Stomach smooth muscle (tissue), 2 donors: ENCODE results near the gene STX12.
"Not testable (repeated sequence)": the region's sequence is repeated elsewhere in the genome, so short reads cannot be mapped to it uniquely, and the experiment has no call there.

ENCODE experiments used
- H3K27ac ChIP-seq: one replicate; pipeline ENCODE4 v1.7.0; 2013; ENCODE audit warnings: mild to moderate bottlenecking, low read length, inconsistent platforms
- H3K27me3 ChIP-seq, 2 donors: one replicate each; pipeline ENCODE4 v1.7.0; 2013; ENCODE audit warnings: low read length in 2 of 2; ENCODE audit not compliant: insufficient read depth in 2 of 2, control insufficient read depth in 1 of 2
- H3K36me3 ChIP-seq, 2 donors: one replicate each; pipeline ENCODE4 v1.7.0; 2013; ENCODE audit warnings: low read length in 2 of 2; ENCODE audit not compliant: control insufficient read depth in 2 of 2, insufficient read depth in 2 of 2
- H3K4me1 ChIP-seq: one replicate; pipeline ENCODE4 v1.7.0; 2013; ENCODE audit warnings: low read length; ENCODE audit not compliant: control insufficient read depth, insufficient read depth
- H3K4me3 ChIP-seq, 2 donors: one replicate each; pipeline ENCODE4 v1.7.0; 2013; ENCODE audit warnings: low read length in 2 of 2
- H3K9ac ChIP-seq, 2 donors: one replicate each; pipeline ENCODE4 v1.7.0; 2013; ENCODE audit warnings: low read length in 2 of 2, mild to moderate bottlenecking in 1 of 2
- H3K9me3 ChIP-seq, 2 donors: one replicate each; pipeline ENCODE4 v1.7.0; 2013; ENCODE audit warnings: low read length in 2 of 2; ENCODE audit not compliant: control insufficient read depth in 2 of 2
- donor health status: healthy.
- donor health status: Pancreatic carcinoma.

The STX12 gene

GRCh38 chr1:27776276-27776675, 3.3 kb downstream of the STX12 start:
- H3K9me3 ChIP-seq, H3K27ac ChIP-seq, H3K4me3 ChIP-seq, H3K4me1 ChIP-seq, H3K9ac ChIP-seq, H3K36me3 ChIP-seq, H3K27me3 ChIP-seq: not testable (repeated sequence)

- Histone ChIP-seq H3K9me3 (no peaks in the 10 kb centered on the region), H3K27me3 (no peaks in the 10 kb centered on the region), H3K27ac (no peak overlapping the region), H3K4me1 (peaks cover 4% of the 10 kb centered on the region), H3K4me3 (no peak overlapping the region), H3K36me3 (no peaks in the 10 kb centered on the region), H3K9ac (no peak overlapping the region)
These were observed 5.0 kb downstream of the STX12 start for GRCh38 chr1:27778056-27778455.

- Histone ChIP-seq H3K9me3 (no peaks in the 10 kb centered on the region), H3K4me3 (no peak overlapping the region), H3K27ac (no peak overlapping the region), H3K4me1 (no peaks in the 10 kb centered on the region), H3K9ac (no peak overlapping the region), H3K27me3 (no peaks in the 10 kb centered on the region), H3K36me3 (no peaks in the 10 kb centered on the region)
These were observed 6.1 kb downstream of the STX12 start for GRCh38 chr1:27779122-27779521.

DNA sequence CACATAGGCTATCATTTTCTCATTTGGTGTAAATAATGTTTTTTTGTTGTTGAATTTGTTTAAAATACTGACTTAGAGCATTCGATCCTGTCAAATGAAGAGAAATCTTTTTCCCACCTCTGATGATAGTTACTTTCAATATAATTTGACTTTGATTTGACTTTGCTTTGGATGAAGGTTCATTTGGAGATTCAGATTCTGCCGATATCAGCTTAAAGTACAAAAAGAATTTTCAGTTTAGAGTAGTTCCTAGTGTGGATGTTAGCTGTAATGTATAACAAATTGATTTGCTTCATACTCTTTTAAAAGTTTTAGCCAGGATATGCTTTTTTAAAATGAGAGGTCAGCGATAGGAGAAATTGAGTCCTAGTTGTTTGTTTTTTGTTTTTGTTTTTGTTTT, 9.9 kb downstream of the STX12 start:
- Histone ChIP-seq H3K4me3 (no peak overlapping the region), H3K27ac (no peak overlapping the region), H3K4me1 (no peaks in the 10 kb centered on the region), H3K36me3 (no peaks in the 10 kb centered on the region), H3K27me3 (no peaks in the 10 kb centered on the region), H3K9ac (no peak overlapping the region), H3K9me3 (no peaks in the 10 kb centered on the region)

GRCh38 chr1:27784700-27785099, 11.7 kb downstream of the STX12 start:
- Histone ChIP-seq H3K4me3 (no peak overlapping the region), H3K9ac (no peak overlapping the region), H3K27me3 (no peaks in the 10 kb centered on the region), H3K36me3 (peaks cover 3% of the 10 kb centered on the region in 2 donors), H3K4me1 (no peaks in the 10 kb centered on the region), H3K9me3 (no peaks in the 10 kb centered on the region), H3K27ac (no peak overlapping the region)

- Histone ChIP-seq H3K4me3 (no peak overlapping the region), H3K9me3 (no peaks in the 10 kb centered on the region), H3K36me3 (peaks cover 3 to 11% of the 10 kb centered on the region in 2 donors), H3K9ac (no peak overlapping the region), H3K27me3 (no peaks in the 10 kb centered on the region), H3K4me1 (no peaks in the 10 kb centered on the region), H3K27ac (no peak overlapping the region)
These were observed 12.9 kb downstream of the STX12 start for GRCh38 chr1:27785781-27786455.

- no peaks in the 10 kb centered on the region for H3K9me3 ChIP-seq
- no peak overlapping the region for H3K27ac ChIP-seq
- peaks cover 6 to 16% of the 10 kb centered on the region in 2 donors for H3K36me3 ChIP-seq
- H3K4me3 ChIP-seq: no peak overlapping the region
- H3K9ac ChIP-seq: no peak overlapping the region
- no peaks in the 10 kb centered on the region for H3K27me3 ChIP-seq
- no peaks in the 10 kb centered on the region for H3K4me1 ChIP-seq
These were observed 14.9 kb downstream of the STX12 start for GRCh38 chr1:27787895-27788294.

GRCh38 chr1:27789540-27790041, 16.6 kb downstream of the STX12 start:
- no peaks in the 10 kb centered on the region for H3K27me3 ChIP-seq
- no peak overlapping the region for H3K9ac ChIP-seq
- no peaks in the 10 kb centered on the region for H3K9me3 ChIP-seq
- H3K27ac ChIP-seq: no peak overlapping the region
- no peak overlapping the region for H3K4me3 ChIP-seq
- peaks cover 20 to 26% of the 10 kb centered on the region in 2 donors for H3K36me3 ChIP-seq
- H3K4me1 ChIP-seq: no peaks in the 10 kb centered on the region

DNA sequence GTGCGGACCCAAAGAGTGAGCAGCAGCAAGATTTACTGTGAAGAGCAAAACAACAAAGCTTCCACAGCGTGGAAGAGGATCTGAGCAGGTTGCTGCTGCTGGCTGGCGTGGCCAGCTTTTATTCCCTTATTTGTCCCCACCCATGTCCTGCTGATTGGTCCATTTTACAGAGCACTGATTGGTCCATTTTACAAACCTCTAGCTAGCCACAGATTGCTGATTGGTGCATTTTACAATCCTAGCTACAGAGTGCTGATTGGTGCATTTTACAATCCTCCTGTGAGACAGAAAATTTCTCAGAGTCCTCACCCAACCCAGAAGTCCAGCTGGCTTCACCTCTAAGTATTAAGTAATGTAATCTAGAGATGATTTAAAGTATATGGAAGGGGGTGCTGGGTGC, 17.3 kb downstream of the STX12 start:
- H3K36me3 ChIP-seq: peaks cover 23 to 26% of the 10 kb centered on the region in 2 donors
- H3K4me1 ChIP-seq, H3K4me3 ChIP-seq, H3K27ac ChIP-seq, H3K9ac ChIP-seq, H3K27me3 ChIP-seq, H3K9me3 ChIP-seq: not testable (repeated sequence)

DNA sequence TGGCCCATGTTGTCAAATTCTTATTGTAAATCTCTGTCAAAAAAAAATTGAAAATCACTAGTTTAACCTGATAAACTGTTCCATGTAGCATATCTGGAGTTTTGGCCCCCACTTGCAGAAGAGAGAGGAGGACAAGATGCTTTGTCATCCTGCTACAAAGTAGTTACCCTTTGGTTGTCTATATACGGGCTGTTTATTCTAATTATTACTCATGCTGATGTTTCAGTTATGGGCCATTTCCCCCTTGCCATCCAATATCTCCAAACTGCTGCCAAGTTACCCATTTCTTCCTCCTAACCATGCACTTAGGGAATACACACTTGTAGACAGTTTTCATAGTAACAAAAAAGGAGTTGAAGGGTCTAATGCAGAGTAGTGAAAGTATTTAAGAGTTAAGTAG, 22.6 kb downstream of the STX12 start:
- H3K9me3 ChIP-seq: no peaks in the 10 kb centered on the region
- peaks cover 32 to 36% of the 10 kb centered on the region in 2 donors for H3K36me3 ChIP-seq
- no peaks in the 10 kb centered on the region for H3K27me3 ChIP-seq
- no peak overlapping the region for H3K9ac ChIP-seq
- H3K4me3 ChIP-seq: no peak overlapping the region
- H3K27ac ChIP-seq: no peak overlapping the region
- no peaks in the 10 kb centered on the region for H3K4me1 ChIP-seq

DNA sequence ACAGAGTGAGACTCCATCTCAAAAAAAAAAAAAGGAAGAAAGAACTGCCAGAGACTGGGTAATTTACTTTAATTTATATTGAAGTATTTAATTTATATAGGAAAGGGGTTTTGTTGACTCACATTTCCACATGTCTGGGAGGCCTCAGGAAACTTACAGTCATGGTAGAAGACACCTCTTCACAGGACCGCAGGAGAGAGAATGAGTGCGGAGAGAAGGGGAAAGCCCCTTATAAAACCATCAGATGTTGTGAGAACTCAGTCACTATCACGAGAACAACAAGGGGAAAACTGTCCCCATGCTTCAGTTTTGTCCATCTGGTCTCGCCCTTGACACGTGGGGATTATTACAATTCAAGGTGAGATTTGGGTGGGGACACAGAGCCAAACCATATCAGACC, 31.8 kb downstream of the STX12 start:
- H3K4me3 ChIP-seq: no peak overlapping the region
- H3K9me3 ChIP-seq: no peaks in the 10 kb centered on the region
- no peaks in the 10 kb centered on the region for H3K27me3 ChIP-seq
- H3K9ac ChIP-seq: no peak overlapping the region
- no peaks in the 10 kb centered on the region for H3K4me1 ChIP-seq
- no peak overlapping the region for H3K27ac ChIP-seq
- peaks cover 16 to 20% of the 10 kb centered on the region in 2 donors for H3K36me3 ChIP-seq
